8988T (cell line): Measurements from ENCODE around the gene MYD88.
"Not testable (repeated sequence)": the region's sequence is repeated elsewhere in the genome, so short reads cannot be mapped to it uniquely, and the experiment has no call there.

Experiments used
- DNase-seq: peaks from one replicate; pipeline ENCODE4 v3.0.0; 2011

The MYD88 gene

DNA sequence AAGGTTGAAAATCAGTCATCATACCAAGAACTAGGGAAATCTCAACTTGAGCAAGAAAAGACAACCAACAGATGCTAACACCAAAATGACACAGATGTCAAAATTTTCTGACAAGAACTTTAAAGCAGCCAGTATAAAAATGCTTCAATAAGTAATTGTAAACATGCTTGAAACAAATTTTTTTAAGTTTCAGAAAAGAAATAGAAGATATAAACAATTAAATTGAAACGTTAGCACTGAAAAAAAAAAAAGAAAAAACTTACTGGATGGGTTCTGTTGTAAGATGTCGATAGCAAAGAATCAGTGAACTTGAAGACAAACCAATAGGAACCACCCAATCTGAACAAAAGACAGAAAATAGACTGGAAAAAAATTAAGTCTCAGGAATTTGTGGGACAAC, 8.0 kb downstream of the MYD88 start:
- no peak for DNase-seq

DNA sequence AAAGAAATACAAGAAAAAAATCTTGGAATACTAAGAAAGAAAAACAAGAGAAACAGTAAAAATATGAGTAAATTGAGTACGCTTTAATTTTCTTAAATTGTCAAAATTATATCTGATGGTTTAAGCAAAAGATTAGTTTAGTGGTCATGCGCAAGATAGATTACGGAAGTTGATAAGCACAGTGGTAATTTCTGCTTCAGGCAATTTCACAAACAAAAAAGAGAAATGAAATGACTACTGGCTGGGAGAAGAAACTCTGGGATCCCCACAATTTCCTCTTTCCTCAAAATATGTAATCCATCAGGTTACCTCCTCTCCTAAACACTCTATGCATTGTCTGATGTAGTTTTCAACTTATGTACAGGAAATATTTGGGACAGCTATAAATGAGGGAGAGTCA, 9.0 kb downstream of the MYD88 start:
- DNase-seq: no peak

DNA sequence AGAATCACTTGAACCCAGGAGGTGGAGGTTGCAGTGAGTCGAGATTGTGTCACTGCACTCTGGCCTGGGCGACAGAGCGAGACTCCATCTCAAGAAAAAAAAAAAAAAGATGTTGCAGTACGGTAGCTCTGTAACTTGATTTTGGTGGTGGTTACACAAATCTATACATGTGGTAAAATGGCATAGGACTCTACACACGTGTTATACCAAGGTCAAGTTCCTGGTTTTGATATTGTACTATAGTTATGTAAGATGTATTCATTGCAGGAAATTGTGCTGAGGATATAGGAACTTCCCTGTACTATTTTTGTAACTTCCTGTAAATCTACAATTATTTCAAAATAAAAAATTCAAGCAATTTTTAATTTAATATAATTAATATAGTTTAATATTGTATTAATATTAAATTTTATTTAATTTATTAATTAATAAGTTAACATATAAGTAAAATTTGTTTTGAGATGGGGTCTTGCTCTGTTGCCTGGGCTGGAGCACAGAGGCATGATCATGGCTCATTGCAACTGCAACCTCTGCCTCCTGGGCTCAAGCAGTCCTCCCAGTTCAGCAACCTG, 9.9 kb downstream of the MYD88 start:
- no peak for DNase-seq

DNA sequence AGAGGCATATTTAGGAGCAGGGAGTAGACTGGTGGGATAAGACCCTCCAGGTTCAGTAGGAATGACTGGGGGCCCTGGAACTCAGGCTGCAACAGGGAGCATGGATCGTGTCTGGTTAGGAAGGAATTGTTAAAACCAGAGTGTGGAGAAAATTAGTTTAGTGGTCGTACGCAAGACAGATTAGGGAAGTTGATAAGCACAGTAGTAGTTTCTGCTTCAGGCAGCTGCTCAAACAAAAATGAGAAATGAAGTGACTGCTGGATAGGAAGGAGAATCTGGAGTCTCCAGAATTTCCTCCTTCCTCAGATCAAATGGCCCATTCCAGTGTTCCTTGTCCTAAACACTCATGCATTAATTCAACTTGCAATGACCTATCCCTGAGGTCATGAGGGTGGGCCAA, 11.2 kb downstream of the MYD88 start:
- DNase-seq: no peak

DNA sequence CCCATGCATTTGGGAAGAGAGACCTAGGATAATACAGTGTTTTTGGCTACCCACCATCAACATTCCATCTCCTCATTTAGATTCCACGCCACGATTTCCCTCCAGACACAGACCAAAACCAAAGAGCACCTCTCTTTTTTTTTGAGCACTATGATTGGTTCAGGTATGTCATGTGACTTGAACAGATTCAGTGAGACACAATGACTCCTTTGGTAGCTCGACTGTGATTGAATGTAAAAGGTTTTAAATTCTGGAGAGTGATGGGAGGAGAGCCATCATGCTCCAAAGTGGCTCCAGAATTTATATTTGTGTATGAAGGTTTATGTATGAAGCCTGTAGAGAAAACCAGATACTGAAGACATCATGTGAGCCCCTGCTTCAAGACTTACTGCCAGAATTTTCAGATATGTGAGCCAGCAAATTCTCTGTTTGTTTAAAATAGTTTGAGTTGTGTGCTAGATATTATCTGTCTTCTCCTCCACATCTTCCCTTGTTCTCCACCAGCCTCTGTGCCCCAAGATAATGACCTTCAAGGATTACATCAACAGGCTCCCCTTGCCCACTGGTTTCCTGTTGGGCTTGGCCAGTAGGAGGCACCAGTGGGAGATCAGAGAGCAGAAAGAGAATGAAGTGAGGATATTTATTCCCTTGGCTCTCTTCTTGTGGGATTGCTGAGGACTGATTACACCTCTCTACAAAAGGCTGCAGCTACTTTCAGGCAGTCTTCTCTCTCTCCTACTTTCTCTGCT, 12.5 kb downstream of the MYD88 start:
- no peak for DNase-seq

DNA sequence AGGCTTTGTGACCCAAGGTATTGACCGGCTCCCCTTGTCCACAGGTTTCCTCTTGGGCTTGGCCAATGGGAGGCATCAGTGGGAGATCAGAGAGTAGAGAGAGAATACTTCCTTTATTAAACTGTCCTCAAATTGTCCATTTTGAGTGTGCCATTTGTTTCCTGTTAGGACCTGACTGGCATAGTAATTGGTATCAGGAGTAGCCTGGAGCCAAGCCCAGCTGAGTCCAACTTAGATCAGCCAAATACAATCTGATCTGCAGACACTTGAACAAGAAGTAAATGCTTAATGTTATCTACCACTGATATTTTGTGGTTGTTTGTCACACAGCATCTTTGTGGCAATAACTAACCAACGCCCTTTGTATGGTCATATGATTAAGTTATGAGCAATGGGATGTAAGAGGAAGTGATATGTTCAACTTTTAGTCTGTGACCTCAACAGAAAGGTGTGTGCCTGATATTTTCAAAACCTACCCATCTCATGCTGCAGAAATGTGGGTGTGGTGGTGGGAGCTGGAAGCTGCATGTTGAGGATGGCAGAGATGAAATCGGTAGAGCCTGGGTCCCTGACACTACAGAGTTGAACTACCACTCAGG, 13.3 kb downstream of the MYD88 start:
- DNase-seq: no peak

DNA sequence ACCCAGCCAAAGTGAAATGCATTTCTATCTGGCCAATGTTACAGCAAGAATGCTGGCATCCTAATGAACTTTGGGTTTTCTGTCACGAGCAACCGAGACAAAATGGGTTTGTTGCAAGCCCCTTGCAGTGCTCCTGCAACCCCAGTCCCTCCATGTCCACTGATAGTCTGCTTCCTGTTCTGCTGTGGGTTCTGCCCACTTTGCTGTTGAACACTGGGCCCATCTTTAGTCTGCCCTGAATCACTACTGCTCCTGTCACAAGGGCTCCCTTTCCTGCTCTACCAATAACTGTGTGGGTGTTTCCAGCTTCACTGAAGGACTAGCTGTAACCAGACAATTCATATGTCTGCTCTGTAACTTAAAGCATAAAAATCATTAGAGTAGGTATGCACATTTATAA, 14.1 kb downstream of the MYD88 start:
- no peak for DNase-seq

DNA sequence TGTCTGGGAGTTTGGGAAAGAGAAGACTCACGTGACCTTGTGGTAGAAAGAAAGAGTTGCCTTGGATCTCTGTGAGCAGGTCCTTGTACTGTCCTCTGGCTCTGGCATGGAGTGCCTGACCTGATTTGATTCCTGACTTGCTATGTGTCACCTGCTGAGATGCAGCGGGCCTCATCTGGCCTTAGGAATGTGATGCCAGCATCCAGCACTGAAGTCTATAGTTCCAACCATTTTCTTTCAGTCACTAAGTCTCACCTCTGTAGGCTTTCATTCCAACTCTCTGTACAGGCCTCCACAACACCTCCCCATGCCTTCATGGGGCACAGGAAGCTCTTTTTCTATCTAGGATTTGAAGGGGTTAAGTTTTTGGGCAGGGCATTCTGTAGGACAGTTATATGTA, 14.8 kb downstream of the MYD88 start:
- DNase-seq: no peak

DNA sequence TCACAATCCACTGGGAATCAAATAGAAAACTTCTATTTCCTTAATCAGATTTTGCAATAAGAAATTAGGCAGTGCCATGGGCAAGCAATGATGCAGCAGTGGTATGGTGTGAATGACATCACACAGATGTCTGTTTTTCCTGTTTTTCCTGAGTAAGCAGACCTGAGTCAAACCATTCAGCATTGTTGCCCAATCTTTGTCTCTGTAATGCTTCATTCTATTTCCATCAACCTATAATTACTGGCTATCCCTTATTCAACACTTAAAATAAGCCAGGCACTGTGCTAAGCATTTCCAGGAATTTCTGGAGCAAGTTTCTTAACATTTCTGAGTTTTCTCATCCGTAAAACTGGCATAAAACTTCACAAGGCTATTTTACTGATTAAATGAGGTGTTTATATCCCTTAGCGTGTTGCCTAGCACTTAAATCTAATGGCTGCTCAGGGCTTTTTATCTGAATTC, 15.6 kb downstream of the MYD88 start:
- no peak for DNase-seq

DNA sequence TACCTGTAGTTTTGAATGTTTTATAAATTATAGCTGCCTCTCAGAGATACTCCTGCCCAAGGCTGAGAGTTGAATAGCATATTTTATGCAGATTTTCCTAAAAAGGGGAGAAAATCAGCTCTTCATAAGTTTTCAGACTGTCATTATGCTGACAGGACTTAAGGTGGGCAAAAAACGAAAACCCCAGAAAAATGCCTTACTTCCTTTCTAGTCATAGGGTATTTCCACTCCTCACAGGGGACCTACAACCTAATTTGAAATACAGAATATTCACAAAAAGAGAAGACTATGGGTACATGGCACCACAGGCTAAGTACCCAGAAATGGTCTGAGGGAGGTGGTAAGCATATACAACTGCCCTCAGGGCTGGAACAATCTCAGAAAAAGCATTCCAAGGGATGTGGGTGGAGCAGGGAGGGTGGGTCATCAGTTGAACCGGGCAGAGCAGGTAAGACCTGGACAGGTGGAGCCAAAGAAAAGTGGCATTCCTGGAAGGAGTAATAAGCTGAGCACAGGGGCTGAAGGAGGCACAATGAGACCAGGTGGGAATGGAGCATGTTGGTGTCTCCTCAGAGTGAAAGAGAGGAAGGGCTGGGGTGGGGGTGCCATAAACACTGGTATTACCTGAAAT, 16.3 kb downstream of the MYD88 start:
- no peak for DNase-seq

DNA sequence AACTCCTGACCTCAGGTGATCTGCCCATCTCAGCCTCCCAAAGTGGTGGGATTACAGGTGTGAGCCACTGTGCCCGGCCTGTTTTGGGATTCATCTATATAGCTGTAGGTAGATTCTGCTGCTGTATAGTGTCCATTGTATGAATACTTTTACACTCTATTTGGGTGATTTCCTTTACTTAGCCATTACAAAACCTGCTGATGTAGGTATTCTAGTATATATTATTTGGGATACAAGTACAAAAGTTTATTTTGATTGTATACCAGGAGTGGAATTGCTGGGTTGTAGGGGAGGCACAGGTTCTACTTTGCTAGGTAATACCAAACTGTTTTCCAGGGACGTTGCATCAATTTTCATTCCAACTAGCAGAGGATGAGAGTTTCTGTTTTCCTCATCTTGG, 17.4 kb downstream of the MYD88 start:
- DNase-seq: no peak

DNA sequence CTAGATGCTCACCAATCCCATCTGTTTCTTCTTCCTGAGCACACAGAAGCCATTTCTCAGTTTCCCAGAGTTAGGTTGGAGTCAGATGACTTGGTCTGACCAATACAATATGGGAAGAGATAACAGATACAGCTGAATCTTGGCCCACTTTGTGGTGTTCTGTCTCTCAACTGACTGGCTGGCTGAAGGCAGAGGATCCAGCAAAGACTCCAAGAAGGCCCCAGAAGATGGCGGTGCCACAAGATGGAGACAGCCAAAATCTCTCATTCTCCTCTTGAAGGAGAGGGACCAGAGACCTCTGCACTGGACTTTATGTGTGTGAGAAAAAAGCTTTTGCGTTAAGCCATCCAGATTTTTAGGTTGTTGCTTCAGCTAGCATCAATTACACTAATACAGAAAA, 18.7 kb downstream of the MYD88 start:
- no peak for DNase-seq

DNA sequence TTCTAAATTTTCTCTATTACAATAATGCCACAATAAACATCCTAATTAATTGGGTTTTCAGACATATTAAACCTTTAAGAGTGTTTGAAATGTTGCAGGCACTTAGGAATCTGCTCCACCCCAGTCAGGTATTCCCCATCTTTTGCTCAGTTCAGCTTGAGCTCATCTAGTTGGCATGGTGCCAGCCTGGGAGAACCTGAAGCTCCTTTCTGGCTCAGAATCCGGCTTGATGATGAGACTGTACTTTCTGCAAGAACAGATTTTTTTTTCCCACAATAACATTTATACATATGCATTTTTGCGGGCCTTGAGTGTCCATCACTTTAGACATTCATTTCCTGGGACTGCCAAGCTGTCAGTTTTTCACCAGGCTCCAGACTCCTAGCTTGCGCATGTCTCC, 19.1 kb downstream of the MYD88 start:
- no peak for DNase-seq

DNA sequence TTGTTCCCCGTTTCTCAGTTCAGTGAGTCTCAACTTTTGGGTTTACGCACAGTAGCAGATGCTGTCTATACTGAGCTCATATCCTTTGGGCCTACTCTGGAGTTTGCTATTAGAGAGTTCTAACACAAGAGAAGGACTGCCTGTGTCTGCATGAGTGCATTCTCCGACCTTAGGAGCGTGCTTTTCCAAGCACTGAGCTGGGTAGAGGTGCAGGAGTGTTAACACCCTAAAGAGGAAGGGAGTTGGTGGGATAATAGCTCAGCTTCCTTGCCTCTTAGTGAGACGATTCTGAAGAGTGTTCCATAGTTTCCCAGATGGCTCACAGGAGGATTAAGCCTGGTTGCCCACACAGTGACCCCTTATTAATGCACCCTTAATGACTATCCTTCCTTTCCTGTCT, 20.0 kb downstream of the MYD88 start:
- DNase-seq: no peak

DNA sequence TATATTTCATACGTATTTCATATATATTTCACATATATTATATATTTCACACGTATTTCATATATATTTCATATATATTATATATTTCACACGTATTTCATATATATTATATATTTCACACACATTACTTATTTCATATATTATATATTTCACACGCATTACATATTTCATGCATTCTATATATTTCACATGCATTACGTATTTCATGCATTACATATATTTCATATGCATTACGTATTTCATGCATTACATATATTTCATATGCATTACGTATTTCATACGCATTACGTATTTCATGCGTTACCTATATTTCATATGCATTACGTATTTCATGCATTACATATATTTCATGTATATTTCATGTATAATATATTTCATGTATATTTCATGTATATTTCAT, 22.2 kb downstream of the MYD88 start:
- DNase-seq: not testable (repeated sequence)

DNA sequence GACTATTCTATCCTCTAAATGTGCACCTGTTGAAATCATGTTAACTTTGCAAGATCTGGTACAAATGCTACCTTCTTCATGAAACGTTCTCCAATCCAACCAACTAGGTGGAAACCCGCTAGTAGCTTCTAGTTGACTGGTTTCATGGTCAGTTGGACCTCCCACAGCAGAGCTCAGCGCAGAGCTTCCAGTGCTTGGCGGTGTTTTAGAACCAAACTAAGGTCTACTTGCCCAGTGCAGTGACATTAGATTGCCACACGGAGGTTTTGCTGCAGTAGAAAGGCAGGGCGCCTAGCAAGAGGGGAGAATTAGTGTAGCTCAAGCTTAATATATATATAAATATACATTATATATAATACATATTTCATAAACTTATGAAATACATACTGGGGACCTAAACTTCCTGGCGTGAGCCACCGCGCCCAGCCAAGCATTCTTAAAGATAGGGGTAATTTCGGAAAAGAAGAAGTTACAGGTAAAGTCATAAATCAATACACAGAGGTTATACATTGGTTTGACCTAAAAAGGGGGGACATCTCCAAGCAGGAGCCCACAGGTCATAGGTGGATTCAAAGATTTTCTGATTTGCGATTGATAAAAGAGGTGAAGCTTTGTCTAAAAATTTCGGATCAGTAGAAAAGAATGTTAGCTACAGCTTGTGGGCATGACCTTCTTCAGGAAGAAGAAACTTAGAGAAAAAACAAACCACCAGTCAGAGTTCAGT, 24.8 kb downstream of the MYD88 start:
- no peak for DNase-seq

DNA sequence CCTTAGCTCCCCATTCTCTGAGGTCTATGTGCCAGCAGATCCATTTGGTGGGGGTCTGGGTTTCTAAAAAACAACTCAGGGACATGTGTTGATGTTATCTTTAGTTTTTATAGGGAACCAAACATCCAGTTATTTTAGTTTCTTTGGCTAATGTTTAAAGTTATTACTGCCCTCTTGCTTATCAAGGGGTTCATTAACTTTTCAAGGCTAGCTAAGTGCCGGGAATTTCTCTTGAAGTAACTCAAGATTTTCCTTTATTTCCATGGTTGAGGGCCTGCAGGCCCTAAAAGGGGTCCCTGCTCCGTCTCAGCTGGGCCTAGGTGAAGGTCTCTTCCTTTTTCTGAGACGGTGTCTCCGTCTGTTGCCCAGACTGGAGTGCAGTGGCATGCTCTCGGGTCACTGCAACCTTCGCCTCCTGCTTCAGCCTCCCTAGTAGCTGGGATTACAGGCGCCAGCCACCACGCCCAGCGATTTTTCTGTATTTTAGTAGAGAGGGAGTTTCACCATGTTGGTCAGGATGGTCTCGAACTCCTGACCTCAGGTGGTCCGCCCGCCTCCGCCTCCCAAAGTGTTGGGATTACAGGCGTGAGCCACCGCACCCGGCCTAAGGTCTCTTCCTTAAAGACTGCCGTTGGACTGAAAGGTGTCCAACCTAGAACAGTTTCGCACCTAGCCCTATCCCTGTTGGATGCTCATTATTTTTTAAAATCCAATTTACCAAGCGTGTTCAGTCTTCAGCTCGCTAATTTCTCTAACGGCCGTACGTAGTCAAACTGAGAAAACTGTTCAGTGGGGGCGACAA, 25.6 kb downstream of the MYD88 start:
- no peak for DNase-seq

DNA sequence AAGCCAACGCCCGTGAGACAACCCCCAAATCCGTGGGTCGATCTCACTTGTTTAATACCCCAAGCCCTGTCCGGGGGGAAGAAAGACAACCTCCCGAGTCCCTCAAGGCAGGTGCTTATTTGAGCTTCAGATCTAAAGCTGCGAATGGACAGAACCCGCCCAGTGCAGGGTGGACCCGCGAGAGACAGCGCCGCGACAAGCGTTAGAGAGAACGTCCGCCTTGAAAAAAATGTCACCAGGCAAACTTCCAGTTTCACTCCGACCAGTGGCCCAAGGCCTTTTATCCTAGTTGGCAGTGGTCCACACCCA, 26.1 kb downstream of the MYD88 start:
- DNase-seq: no peak

DNA sequence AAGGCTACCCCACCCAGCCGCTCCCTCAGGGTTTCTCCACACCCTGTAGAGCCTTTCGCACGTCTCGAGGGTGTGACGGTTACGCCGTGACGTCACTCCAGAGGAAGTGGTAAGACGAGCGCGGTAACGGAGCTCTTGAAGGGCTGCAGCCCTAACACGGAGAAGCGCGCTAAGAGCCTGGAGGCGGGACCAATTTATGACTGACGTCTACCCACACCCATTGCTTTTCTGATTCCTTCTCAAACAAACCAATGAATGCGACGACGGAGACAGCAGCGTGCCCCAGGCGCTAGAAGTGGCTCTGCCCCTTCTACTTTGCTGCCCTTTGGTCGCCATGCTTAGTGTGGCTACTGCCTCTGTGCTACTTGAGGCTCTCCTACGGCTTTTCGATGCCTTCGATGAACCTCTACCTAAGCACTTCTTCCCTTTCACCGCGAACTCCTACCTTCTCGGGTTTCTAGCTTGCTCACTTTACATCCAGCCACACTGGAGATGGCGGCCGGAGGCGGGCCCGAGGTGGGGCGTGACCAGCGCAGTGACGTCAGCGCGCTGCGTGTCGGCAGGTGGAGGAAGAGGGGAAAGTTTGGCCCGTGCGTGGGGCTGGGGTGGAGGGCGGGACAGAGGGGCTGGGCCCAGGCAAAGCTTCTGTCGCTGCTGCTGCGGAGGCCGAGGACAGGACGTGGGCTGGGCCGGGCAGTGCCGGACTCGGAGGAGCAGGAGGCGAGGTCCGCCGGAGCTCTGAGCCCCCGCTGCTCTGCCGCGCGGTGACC, 26.7 kb downstream of the MYD88 start, which contains the start of gene OXSR1:
Gene OXSR1 (plus strand): TSS at position 586 of the 770 bp plus-strand sequence. CDS start 340 bp downstream, outside the sequence.
- DNase-seq: peak; percentile 89

DNA sequence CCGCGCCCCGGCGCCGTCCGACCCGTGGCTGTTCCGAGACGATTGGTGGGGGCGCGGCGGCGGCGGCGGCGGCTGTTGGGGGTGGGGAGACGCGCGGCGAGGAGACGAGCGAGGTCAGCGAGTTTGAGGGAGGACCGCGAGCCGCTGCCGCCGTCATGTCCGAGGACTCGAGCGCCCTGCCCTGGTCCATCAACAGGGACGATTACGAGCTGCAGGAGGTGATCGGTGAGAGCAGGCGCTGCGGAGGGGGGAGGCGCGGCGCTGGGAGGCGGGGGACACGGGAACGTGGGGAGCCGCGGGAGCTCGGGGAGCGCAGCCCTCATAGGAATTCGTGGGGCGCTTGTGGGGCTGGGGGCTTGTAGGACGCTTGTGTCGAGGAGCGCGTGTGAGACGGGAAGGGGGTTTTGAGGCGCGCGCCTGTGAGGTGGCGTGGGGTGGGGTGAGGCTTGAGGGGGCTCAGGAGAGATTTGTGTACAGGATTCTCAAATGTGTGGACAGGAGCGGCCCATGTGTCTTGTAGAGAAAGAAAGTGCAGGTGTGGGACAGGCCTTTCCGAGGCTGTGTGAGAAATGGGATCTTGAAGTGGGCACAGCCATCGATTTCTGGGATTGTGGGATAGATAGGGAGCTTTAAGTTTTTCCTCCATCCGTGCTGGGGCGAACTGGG, 27.4 kb downstream of the MYD88 start:
- peak; percentile 55 for DNase-seq

DNA sequence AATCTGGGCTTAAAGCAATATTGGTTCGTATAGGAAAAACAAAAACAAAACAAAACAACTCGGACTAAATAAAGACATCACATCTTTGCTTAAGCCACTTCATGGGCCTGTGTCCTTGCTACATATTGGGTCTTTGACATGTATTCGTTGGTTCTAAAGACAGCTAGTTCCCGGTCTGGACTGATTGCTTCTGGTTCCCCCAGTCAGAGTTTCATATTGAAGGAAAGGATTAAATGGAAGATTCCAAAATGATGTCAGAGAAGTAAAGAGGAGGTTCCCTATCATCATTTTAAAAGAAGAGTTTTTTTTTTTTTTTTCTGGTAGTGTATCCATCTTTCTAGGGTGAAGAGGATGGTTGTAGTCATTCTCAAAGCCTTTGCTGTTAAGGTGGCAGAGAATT, 29.1 kb downstream of the MYD88 start:
- no peak for DNase-seq
